Lung (tissue), 12 donors: ENCODE measurements around the gene MELTF. TPM values are rescaled to one million over a fixed set of nuclear protein-coding genes. Genes with fewer than 3 reads are reported as not detected.
"Not testable (repeated sequence)": the region's sequence is repeated elsewhere in the genome, so short reads cannot be mapped to it uniquely, and the experiment has no call there.

Experiments
- ATAC-seq: fragments of 200-7000 bp; cut with Tn5 transposase; one replicate; pipeline ENCODE4 v1.9.1; 2020; ENCODE audit warnings: moderate number of reproducible peaks; ENCODE audit not compliant: insufficient read depth, low FRiP score
- DNase-seq, 3 donors: peaks; one replicate each; pipeline ENCODE4 v3.0.0-alpha.2; 2013 to 2017
- H3K27ac ChIP-seq, 2 donors: one replicate each; pipeline ENCODE4 v1.5.1; 2013; ENCODE audit warnings: mild to moderate bottlenecking in 2 of 2, moderate library complexity in 2 of 2, control low read depth in 1 of 2, inconsistent platforms in 1 of 2, low read depth in 1 of 2, low read length in 1 of 2
- H3K27me3 ChIP-seq, 3 donors: one replicate each; pipeline ENCODE4 v1.5.1; 2013; ENCODE audit warnings: low read length in 2 of 3; ENCODE audit not compliant: control insufficient read depth in 3 of 3, insufficient read depth in 3 of 3
- H3K36me3 ChIP-seq, 4 donors: one replicate each; pipeline ENCODE4 v1.5.1; 2013; ENCODE audit warnings: low read length in 4 of 4, mild to moderate bottlenecking in 1 of 4, moderate library complexity in 1 of 4; ENCODE audit not compliant: control insufficient read depth in 4 of 4, insufficient read depth in 4 of 4
- H3K4me1 ChIP-seq, 5 donors: one replicate each; pipeline ENCODE4 v1.5.1; 2013; ENCODE audit warnings: low read length in 5 of 5, mild to moderate bottlenecking in 2 of 5, moderate library complexity in 1 of 5; ENCODE audit not compliant: control insufficient read depth in 5 of 5, insufficient read depth in 5 of 5
- H3K4me3 ChIP-seq: one replicate; pipeline ENCODE4 v1.5.1; 2013; ENCODE audit warnings: mild to moderate bottlenecking, control low read depth, moderate library complexity
- H3K9ac ChIP-seq, 2 donors: one replicate each; pipeline ENCODE4 v1.5.1; 2013; ENCODE audit warnings: low read length in 2 of 2, control low read depth in 1 of 2; ENCODE audit not compliant: insufficient read depth in 1 of 2
- H3K9me3 ChIP-seq, 4 donors: one replicate each; pipeline ENCODE4 v1.5.1; 2013; ENCODE audit warnings: low read length in 3 of 4, mild to moderate bottlenecking in 1 of 4, moderate library complexity in 1 of 4; ENCODE audit not compliant: control insufficient read depth in 4 of 4, insufficient read depth in 3 of 4
- CTCF ChIP-seq: IDR thresholded peaks from 2 replicates; pipeline ENCODE4 v1.5.1; 2012; ENCODE audit warnings: mild to moderate bottlenecking; ENCODE audit errors: control extremely low read depth, extremely low read depth
- WGBS, 2 donors: extraction: QIAGEN DNeasy Blood & Tissue Kit; methylation state at CpG; one replicate each; pipeline ENCODE4 v1.1.7; 2013; 5-methylcytosine and 5-hydroxymethylcytosine counted together
- polyA plus RNA-seq, 2 donors: library from polyadenylated mRNA; stranded (reverse); fragments of 200-250 nt; gene quantifications; one replicate each; pipeline ENCODE4 v1.2.1, GENCODE V29; 2013
- total RNA-seq, 2 donors: library from RNA; depleted of rRNA in 1 of 2; stranded (reverse); fragments of >200 nt in 1 of 2; gene quantifications; one replicate each; pipeline ENCODE4 v1.2.1, GENCODE V29; 2014 to 2021
- donor health status: control.
- donor health status: control.
- donor health status: Bipolar disorder and iron deficiency.
- donor health status: healthy.
- donor health status: DM: yes; HTN: yes; CAD: no.

Gene MELTF
- total and polyA plus RNA-seq, 4 donors = 2.6 to 10.6 (median 3.9) TPM

- no peak overlapping the region for H3K27ac ChIP-seq
- H3K4me3 ChIP-seq = no peak overlapping the region
- H3K36me3 ChIP-seq = peaks cover 0 to 5% (median 1%) of the 10 kb centered on the region in 4 donors
- WGBS, 2 donors = 87 to 92% methylated on average over 14 of the region's 14 CpGs
- ATAC-seq = no peak
- no peak for DNase-seq
- no peaks in the 10 kb centered on the region for H3K9me3 ChIP-seq
- no peak overlapping the region for H3K9ac ChIP-seq
- no peak for TF ChIP-seq CTCF
- peaks cover 0 to 3% (median 0%) of the 10 kb centered on the region in 3 donors for H3K27me3 ChIP-seq
- no peaks in the 10 kb centered on the region for H3K4me1 ChIP-seq
These were observed 9.3 kb upstream of the MELTF start for GRCh38 chr3:197038679-197039462.

GRCh38 chr3:197035577-197035976 lies 6.0 kb upstream of the MELTF start:
- H3K36me3 ChIP-seq = peaks cover 0 to 5% (median 0%) of the 10 kb centered on the region in 4 donors
- H3K9ac ChIP-seq = no peak overlapping the region
- DNase-seq (no peak), ATAC-seq (no peak)
- TF ChIP-seq CTCF = no peak
- peaks cover 0 to 9% (median 3%) of the 10 kb centered on the region in 3 donors for H3K27me3 ChIP-seq
- H3K27ac ChIP-seq = no peak overlapping the region
- H3K9me3 ChIP-seq = no peaks in the 10 kb centered on the region
- 64 to 70% methylated on average over 3 of the region's 3 CpGs for WGBS, 2 donors
- H3K4me3 ChIP-seq = no peak overlapping the region
- no peaks in the 10 kb centered on the region for H3K4me1 ChIP-seq

GRCh38 chr3:197034778-197035177 lies 5.2 kb upstream of the MELTF start:
- not testable (repeated sequence) for H3K4me1 ChIP-seq, H3K9ac ChIP-seq, H3K9me3 ChIP-seq, H3K36me3 ChIP-seq, H3K27ac ChIP-seq, DNase-seq, H3K4me3 ChIP-seq, ATAC-seq
- WGBS, 2 donors = 80 to 83% methylated on average over 5 of the region's 5 CpGs
- H3K27me3 ChIP-seq = peaks cover 0 to 11% (median 3%) of the 10 kb centered on the region in 3 donors

GRCh38 chr3:197033764-197034163 lies 4.1 kb upstream of the MELTF start:
- H3K9ac ChIP-seq, H3K4me1 ChIP-seq, H3K27ac ChIP-seq, H3K36me3 ChIP-seq, ATAC-seq, DNase-seq, H3K4me3 ChIP-seq, H3K9me3 ChIP-seq: not testable (repeated sequence)
- WGBS, 2 donors = 78 to 81% methylated on average over 3 of the region's 3 CpGs
- peaks cover 0 to 11% (median 3%) of the 10 kb centered on the region in 3 donors for H3K27me3 ChIP-seq
